CD4-positive, alpha-beta T cell treated with Interleukin-15 for 1 hour (primary cell): ENCODE data around the gene RAC2.
"Not testable (repeated sequence)": the region's sequence is repeated elsewhere in the genome, so short reads cannot be mapped to it uniquely, and the experiment has no call there.

ENCODE experiments used
- DNase-seq: peaks from one replicate; pipeline ENCODE4 v3.0.0-alpha.2; 2020

Gene RAC2

DNA sequence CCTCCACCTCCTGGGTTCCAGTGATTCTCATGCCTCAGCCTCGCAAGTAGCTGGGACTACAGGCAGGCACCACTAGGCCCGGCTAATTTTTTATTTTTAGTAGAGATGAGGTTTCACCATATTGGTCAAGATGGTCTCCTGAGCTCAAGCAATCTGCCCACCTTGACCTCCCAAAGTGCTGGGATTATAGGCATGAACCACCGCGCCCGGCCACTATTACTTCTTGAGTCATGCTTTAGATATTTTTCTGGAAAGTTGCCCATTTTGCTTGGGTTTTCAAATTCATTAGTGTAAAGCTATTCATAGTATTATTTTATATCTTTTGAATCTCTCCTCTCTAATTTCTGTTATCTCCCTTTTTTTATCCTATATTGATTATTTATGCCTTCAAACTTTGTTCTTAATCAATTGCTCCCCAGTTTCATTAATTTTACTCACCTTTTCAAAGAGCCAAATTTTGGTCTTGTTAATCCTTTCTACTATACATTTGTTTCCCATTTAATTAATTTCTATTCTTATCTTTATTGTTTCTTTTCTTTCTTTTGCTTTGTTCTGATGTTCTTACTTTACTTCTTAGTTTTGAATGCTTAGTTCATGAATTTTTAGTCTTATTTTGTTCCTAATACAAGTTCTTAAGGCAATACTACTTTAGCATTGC, 10.3 kb upstream of the RAC2 start:
- DNase-seq, result no peak

DNA sequence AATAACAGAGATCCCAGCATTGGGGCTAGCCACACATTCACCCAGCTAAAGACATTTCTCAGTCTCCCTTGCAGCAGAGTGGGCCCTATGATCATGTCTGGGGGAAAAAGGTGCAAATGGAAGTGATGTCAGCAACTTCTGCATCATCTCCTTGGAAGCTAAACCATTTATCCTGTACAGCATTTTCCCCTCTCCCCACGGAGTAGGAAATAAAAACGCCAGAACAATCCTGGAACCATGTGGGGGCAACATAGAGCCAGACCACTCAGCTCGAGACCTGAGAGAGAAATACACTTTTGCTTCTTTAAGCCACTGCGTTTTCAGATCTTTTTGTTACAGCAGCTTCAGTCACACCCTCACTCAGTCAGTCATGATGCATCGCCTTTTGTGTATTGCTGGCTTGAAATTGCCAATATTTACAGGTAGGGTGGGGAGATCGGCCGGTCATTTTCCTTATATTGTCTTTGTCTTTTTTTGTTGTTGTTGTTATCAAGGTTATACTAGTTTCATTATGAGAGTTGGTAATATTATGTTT, 9.1 kb upstream of the RAC2 start:
- DNase-seq, result no peak

DNA sequence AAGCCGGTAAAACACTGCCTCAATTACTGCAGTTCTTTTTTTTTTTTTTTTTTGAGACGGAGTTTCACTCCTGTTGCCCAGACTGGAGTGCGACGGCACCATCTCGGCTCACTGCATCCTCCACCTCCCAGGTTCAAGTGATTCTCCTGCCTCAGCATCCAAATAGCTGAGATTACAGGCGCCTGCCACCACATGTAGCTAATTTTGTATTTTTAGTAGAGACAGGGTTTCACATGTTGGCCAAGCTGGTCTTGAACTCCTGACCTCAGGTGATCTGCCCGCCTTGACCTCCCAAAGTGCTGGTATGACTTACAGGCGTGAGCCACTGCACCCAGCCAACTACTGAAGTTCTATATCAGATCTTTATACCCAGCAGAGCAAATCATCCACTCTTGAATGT, 7.8 kb upstream of the RAC2 start:
- not testable (repeated sequence) for DNase-seq

DNA sequence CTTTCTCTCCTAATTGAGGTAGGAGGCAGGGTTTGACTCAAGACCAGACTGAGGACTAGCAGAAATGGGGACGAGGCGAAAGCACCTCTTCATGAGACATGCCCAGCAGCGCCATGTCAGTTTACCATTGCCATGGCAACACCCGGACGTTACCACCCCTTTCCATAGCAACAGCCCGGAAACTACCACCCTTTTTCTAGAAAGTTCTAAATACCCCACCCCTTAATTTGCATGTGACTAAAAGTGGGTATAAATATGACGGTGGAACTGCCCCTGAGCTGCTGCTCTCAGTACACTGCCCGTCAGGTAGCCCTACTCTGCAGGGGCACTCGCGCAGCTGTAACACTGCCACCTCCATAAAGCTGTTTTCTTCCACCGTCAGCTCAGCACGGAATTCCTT, 5.9 kb upstream of the RAC2 start:
- peak; percentile 17 for DNase-seq

DNA sequence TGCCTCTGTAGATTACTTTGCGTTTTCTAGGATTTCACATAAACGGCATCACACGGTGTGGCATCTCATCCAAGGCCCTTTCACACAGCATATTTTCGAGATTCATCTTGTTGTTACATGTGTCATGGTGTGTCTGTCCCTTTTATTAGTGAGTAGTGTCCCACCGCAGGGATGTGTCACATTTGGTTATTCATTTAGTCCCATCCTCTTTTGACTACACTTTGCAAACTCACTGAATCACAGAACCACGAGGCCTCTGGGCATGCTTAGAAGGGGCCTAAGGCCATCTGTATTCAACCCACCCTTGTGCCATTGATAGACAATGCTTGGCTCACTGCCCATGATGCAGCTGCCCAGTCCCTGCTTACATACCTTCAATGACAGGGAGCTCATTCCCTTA, 4.2 kb upstream of the RAC2 start:
- no peak for DNase-seq

DNA sequence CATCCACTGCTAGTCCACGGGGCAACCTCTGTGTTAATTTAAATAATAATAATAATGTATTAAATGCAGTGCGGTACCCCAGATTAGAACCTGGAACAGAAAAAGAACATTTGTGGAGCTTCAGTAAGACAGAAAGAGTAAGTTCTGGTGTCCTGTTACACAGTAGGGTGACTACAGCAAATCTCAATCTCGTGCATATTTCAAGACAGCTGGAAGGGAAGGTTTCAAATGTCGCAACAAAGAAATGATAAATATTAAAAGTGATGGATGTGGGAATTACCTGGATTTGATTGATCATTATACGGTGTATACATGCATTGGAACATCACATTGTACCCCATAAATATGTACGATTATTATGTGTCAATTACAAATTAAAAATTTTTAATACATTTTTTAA, 1.7 kb upstream of the RAC2 start:
- DNase-seq, result no peak

DNA sequence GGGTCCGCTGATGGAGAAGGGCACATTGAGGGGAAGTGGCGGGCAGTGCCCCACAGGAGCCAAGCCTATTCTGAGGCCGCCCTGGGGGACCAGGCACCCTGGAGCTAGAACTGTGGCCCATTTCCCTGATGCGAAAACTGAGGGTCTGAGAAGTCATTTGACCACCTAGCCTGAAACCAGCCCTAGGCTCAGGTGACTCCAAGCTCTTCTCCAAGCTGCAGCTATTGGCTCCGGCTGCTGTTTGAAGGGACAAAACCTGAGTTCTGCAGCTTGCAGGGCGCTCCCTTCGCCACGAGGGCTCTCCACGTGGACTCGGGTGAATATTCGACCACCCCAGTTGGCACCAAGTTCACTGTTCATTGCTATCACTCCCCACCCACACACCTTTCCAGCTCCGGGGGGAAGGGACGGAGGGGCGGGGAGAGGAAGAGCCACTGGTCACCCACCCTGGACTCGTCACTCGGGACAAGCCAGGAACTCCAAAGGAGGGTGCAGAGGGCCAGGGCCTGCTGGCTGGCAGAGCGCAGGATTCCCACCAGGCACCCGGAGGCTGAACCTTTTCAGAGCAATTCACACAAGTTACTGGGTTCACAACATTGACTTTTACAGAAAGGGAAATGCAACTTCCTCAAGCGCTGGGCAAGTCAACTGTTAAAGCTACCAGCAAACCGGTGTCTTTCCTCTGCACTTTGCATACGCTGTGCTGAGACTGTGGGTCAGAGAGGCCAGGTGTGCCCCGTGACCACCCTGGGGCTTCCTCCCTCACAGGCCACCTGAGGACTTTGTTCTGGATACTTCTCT, 1.1 kb upstream of the RAC2 start:
- peak; percentile 61 for DNase-seq

DNA sequence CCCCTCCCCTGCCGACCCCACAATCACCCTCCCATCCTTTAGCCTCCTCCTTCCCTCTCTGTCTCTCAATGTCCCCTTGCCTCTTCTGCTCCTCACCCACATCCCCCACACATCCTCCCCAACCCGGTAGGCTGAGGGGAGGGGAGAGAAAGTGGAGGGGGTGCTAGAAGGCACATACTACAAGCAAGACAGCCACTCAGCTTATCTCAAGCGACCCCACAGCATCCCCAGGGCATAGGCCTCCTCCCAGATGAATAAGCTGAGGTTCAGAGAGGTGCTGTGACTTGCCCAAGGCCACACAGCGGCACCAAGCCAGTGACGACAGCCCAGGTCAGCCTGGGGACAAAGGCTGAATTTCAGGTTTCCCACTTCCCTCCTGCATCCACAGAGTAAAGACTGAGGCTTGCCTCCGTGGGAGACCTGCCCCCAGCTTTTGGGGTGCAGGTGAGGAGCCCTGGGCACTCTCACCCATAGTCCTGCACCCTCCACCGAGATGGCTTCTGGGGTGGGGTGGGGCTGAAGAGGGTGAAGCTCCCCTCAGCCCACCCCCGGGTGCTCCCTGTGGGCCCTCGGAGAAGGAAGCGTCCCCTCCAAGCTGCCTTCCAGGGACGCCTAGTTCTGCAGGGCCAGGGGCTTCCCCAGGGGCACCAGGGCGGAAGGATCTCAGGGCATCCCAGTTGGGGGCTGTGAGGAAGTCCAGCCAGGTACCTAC, 511 bp downstream of the RAC2 start:
- peak; percentile 26 for DNase-seq

DNA sequence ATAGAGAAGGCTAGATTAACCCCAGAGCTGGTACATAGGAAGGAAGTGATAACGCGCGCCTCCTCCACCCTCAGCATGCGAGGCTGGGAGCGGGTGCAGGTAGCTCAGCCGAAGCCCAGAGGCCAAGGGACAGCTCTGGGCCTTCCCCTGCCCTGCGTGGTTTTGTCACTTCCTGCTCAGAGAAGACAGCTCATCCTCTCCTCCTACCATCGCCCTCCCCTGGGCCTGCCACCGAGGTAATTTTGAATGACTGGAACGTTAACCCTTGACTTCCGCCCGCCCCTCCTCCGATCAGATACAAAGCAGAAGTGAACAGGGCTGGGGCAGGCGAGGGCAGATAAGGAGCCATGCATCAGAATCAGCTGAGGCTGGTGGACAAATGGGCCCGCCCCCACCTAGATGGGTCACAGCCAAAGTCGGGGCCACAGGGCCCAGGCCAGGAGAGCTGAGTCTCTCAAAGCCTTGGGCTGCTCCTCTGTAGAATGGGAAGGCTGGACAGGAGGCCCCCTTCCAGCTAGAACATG, 1.6 kb downstream of the RAC2 start:
- peak; percentile 93 for DNase-seq

DNA sequence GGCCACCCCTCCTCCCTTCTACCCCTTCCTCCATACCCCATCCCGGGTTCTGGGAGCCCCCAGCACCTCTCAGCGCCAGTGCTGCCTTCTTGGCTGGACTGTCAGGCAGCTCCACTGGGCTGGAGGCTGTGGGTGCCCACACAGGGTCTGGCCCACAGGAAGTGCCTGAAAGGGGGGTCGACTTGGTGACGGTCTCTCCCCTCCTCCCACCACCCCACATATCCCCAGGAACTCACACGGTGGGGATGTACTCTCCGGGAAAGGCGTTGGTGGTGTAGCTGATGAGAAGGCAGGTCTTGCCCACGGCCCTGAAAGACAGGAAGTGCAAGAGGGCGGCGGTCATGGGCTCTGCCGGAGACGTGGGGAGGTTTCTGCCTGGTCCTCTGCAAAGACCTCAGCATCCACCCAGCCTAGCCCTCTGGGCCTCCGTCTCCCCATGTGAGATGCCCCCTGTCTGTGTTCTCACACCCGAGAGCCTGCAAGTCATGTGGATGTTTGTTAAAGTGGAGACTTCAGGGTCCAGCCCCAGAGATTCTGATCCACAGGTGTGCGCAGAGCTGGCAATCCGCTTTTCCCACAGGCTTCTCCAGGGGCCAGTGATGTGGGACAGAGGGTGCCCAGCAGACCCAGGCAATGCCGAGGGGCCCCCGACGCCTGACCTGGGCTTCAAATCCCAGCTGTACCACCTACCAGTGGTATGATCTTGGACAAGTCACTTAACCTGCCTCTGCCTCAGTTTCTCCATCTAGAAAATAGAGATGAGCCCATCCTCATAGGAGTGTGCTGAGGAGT, 2.5 kb downstream of the RAC2 start:
- DNase-seq, result peak; percentile 64

DNA sequence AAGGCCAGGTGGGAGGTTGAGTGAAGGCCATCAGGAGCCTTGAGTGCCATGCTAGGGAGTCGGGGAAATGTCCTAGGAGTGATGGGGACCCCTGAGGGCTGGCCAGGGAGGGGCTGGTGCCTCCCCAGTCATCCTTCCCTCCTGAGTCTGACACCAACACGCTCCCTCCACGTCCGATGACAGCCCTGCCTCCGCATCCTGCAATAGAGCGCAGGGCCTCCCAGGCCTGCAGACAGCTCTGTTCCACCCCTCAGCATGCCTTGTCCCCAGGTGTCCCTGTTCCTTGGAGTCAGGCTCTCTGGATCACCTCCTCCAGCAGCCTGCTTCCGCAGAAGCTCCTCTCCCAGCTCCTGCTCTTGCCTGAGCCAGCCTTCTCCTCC, 3.1 kb downstream of the RAC2 start:
- DNase-seq, result peak; percentile 15

DNA sequence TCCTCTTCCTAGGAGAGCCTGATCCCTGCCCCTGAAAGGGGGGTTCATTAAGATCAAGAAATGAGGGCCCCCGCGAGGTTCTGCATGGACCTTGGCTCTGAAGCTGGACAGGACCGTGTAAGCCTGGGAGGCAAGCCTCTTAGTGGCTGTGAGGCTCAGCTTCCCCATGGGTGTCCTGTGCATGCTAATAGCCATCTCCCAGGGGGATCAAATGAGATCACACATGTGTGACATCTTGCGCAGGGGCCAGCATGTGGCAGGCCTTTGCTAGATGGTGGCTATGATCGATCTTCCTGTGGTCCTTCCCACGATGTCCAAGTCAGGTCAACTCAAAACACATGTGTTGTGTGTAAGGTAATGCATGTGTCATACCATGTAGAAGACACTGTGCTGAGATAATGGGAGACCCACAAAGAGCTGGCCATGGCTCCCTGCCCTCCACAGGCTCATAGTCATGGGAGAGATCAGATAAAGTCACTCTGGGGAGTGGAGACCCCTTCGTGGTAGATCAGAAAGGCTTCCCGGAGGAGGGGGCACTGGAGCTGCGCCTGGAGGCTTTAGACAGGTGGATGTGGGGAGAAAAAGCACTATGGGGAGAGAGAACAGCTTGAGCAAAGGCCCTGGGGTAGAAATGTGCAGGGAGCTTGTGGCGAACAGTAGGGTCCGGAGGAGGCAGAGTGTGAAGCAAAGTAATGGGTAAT, 3.7 kb downstream of the RAC2 start:
- peak; percentile 15 for DNase-seq

DNA sequence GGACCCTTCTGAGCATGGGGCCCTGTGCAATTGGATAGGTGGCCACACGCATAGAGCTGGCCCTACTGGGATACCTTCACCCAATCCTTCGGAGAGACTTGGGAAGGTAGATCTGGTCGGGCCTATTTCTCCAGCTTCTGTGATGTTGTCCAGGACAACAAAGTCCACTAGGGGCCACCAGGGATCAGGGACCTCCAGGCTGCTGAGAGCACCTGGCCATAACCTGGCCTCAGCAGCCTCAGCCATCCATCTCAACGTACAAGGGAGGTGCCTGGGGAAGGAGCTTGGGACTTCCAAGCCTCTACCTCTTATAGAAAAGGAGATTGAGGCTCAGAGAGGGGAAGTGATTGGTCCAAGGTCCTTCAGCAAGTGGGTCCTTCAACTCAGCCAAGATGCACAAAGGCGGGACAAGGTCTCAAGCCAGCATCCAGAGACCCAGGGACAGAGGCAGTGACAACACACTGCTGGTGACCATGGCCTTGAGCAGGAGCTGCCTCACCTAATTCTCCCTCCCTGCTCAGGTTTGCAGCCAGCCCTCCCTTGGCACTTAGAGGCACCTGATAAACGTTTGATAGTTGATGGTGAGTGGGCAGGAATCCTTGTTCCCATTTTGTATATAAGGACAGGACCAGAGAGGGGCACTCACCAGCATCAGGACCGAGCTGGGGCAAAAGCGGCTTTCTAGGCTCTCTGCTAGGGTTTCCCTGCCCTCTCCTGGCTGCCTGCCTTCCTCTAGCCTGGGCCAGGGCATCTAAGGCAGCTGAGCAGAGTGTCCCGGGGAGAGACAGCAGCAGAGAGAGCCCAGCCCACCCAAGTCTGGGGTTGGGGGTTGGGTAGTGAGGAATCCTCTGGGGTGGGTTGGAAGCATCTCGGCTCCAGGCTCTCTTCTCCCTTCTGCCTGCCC, 4.5 kb downstream of the RAC2 start:
- DNase-seq, result peak; percentile 11

DNA sequence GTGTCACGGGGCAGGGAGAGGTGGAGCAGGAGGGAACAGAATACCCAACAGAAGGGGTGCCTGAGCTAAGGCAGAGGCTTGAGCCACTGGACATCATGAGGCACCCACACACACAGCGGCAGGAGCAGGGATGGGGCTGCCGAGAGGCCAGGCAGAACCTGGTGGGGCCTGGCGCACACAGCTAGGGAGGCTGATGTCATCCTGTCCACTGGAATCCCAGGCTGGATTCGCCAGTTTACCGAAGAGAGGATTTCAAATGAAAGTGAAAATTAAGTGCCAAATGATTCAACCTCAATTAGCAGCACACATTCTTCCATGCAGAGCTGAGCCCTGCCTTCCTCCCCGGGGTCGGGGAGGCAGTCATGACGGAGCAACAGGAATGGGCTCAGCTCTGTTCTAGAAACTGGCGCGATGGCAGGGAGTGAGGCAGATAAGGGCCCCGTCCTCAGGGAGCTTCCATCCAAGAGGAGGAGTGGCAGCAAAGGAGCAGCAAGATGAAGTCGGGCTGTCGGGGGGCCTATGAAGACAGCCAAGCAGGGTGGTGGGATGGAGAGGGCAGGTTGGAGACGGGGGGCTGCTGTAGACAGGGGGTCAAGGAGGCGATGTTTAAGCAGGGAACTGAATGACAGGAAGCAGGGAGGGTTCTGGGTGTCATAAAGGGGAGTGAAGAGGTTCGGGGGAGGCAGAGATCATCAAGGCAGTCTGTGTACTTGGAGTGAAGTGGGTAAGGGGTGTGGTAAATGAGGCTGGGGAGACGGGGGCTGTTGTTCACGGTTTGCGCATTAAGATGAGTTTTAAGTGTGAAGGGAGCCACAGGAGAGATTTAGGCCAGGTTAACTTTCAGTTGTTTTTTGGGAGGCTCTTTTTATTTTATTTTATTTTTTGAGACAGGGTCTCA, 6.4 kb downstream of the RAC2 start:
- peak; percentile 15 for DNase-seq

DNA sequence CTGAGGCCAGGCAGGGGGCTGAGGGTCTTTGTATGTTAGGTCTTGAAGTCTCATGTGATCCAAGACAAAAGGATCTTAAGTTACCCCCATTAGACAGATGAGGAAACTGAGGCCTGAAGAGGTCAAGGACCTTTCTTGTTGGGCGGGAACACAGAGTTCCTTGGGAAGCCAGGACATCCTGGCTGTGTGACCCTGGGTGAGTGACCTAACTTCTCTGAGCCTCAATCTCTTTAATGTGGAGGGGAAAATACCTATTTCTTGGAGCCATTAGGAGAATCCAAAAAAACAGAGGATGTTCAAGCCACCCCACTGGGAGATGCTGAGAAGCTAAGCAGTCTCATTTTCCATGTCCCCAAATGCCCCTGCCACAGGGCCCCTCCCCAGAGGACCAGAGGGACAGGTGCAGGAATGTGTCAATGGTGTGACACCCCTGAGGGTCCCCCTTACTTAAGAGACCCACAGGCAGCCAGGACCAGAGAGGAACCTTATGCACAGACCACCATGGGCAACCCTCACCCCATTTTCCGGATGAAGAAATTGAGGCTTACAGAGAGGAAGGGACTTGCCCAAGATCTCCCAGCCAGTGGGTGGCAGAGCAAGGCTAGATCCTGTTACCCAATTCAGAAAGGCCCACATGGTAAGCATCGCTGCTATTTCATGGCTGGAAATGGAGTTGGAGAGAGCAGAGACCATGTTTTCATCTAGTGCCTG, 8.0 kb downstream of the RAC2 start:
- DNase-seq, result no peak

DNA sequence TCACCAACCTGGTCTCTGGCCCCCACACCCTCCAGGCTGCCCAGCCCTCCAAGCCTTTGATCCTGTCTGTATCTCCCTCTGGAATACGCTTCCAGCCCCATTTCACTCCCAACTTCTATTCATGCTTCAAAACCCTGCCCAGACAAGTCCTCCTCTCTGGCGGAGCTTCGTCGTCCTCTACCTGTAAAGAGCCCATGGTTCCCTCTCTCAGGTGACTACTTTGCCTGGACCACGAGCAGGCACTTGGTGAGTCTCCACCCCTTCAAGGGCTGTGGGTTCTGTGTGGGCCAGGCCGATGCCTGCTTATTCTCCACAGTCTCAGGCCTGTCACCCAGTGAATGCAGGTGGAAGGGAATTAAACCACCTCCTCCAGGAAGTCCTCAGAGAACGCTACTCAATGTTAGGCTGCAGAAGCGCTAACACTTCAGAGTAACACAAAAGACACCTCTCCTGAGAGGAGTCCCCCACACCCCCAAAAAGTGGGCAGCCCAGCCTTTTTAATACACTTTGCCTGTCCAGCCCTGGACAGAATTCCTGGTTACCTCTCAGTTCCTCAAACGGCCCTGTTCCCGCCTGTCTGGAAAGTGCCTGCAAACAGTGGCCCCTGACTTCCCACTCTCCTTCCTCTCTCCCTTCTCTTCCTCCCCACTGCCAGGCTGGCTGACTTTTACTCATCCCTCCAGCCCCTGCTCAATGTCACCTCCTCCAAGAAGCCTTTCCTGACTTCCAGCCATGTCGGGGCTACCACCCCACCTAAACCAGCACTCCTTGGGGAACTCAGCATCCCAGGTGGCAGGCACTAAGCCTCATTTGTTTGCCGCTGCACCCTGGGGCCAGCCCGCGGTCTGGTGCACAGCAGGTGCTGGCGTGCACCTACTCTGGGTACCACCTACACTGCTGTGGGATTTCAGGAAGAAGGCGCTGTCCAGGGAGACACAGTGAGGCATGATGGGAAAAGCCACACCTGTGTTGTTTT, 9.0 kb downstream of the RAC2 start:
- peak; percentile 15 for DNase-seq

DNA sequence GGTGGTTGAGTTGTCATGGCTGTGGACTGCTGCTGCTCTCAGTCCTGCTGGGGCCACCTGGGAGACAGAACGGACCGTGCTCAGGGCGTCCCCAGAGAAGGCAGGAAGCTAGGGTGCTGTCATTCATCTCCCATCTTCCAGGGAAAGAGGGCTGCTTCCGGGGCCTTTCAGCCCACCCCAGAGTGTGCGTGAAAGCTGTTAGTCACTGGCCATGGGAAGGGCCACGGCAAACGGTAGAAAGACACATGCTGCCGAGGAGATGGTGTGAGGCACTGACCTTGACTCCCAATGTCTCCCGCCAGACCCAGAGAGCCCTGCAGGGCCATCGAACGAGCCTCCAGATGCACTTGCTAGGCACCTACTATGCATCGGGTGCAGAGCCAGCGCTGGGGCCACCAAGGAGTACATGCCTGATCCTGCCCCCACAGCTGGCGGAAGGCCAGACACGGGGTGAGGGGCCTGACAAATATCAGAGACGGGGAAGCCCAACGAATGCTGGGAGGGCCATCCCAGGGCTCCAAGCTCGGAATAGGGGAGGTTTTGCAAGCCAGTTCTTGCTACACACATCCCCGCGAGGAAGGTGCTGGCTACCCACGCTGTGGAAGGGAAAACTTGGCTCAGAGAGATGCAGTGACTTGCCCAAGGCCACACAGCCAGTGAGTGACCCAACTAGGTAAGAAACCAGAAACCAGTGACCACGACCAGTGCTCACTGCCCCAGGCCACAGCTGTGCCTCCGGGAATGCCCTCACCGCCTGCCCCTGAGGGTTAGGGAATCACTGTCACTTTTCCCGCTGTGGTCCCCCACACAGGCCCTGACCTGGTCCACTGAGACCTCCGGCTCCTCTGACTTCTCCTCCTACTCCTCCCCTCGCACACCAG, 10.1 kb downstream of the RAC2 start:
- peak; percentile 17 for DNase-seq
